Neural cell (in vitro differentiated cells): ENCODE measurements around the gene SLC30A9. TPM values are rescaled to one million over a fixed set of nuclear protein-coding genes. Genes with fewer than 3 reads are reported as not detected.

Experiments used
- H2AFZ ChIP-seq: fragments of 200-600, 300-800 bp; sonication (generic), shearing (Covaris generic); 2 replicates; pipeline ENCODE4 v1.6.0; 2014; ENCODE audit warnings: low read depth, mild to moderate bottlenecking, antibody characterized with exemption, low read length, moderate library complexity
- H3F3A ChIP-seq: fragments of 200-600 bp; shearing (Covaris generic); 2 replicates; pipeline ENCODE4 v1.6.1; 2016; ENCODE audit warnings: mild to moderate bottlenecking, moderate library complexity, mixed read lengths, antibody characterized with exemption, low read length; ENCODE audit not compliant: insufficient read depth, poor library complexity, severe bottlenecking
- H3K27ac ChIP-seq: fragments of 200-600, 300-800 bp; sonication (generic), shearing (Covaris generic); 2 replicates; pipeline ENCODE4 v1.5.1; 2014; ENCODE audit warnings: mild to moderate bottlenecking, low read length, moderate library complexity
- H3K27me3 ChIP-seq: fragments of 300-800, 200-600 bp; sonication (generic), shearing (Covaris generic); 2 replicates; pipeline ENCODE4 v1.6.0; 2014; ENCODE audit warnings: mild to moderate bottlenecking, low read depth, low read length, moderate library complexity; ENCODE audit not compliant: insufficient read depth
- H3K36me3 ChIP-seq: fragments of 300-800, 200-600 bp; sonication (generic), shearing (Covaris generic); 2 replicates; pipeline ENCODE4 v1.5.1; 2014; ENCODE audit warnings: mild to moderate bottlenecking, antibody characterized with exemption, low read length, moderate library complexity; ENCODE audit not compliant: insufficient read depth
- H3K4me2 ChIP-seq: fragments of 300-800, 200-600 bp; sonication (generic), shearing (Covaris generic); 2 replicates; pipeline ENCODE4 v1.6.0; 2014; ENCODE audit warnings: mild to moderate bottlenecking, low read length
- H3K4me3 ChIP-seq: fragments of 300-800, 200-600 bp; sonication (generic), shearing (Covaris generic); 2 replicates; pipeline ENCODE4 v1.5.1; 2014; ENCODE audit warnings: mild to moderate bottlenecking, low read length, moderate library complexity
- H3K79me2 ChIP-seq: fragments of 200-600 bp; shearing (Covaris generic); replicated peaks from 2 replicates; pipeline ENCODE4 v1.6.0; 2014; ENCODE audit warnings: mild to moderate bottlenecking, low read length, moderate library complexity; ENCODE audit not compliant: insufficient read depth
- H3K9ac ChIP-seq: fragments of 300-800, 200-600 bp; sonication (generic), shearing (Covaris generic); 2 replicates; pipeline ENCODE4 v1.6.1; 2016; ENCODE audit warnings: mild to moderate bottlenecking, low read length, mixed read lengths
- H3K9me2 ChIP-seq: fragments of 200-600 bp; shearing (Covaris generic); 2 replicates; pipeline ENCODE4 v1.6.1; 2016; ENCODE audit warnings: mild to moderate bottlenecking, low read length, mixed read lengths; ENCODE audit not compliant: insufficient read depth
- H3K9me3 ChIP-seq: fragments of 200-600, 300-800 bp; sonication (generic), shearing (Covaris generic); 2 replicates; pipeline ENCODE4 v1.6.1; 2016; ENCODE audit warnings: mild to moderate bottlenecking, mixed run types, low read length, moderate library complexity, mixed read lengths
- H4K20me1 ChIP-seq: fragments of 200-600 bp; shearing (Covaris generic); 2 replicates; pipeline ENCODE4 v1.6.1; 2016; ENCODE audit warnings: mild to moderate bottlenecking, mixed run types; ENCODE audit not compliant: insufficient read depth
- CTCF ChIP-seq: fragments of 450-650 bp; IDR thresholded peaks from 2 replicates; pipeline ENCODE4 v1.5.1; 2014; ENCODE audit warnings: antibody characterized with exemption, mild to moderate bottlenecking, moderate library complexity; ENCODE audit not compliant: poor library complexity, severe bottlenecking
- EP300 ChIP-seq: fragments of 450-650 bp; conservative IDR thresholded peaks from 2 replicates; pipeline ENCODE4 v1.6.1; 2014; ENCODE audit warnings: antibody characterized with exemption, mild to moderate bottlenecking, moderate library complexity; ENCODE audit not compliant: poor library complexity, severe bottlenecking
- EZH2 ChIP-seq: fragments of 200-600, 300-800 bp; shearing (Covaris generic), sonication (generic); IDR thresholded peaks from 2 replicates; pipeline ENCODE4 v1.6.1; 2014; ENCODE audit warnings: antibody characterized with exemption, low read length, borderline replicate concordance, mild to moderate bottlenecking; ENCODE audit not compliant: insufficient read depth, poor library complexity, severe bottlenecking
- MXI1 ChIP-seq: fragments of 450-650 bp; conservative IDR thresholded peaks from 2 replicates; pipeline ENCODE4 v1.6.1; 2014; ENCODE audit warnings: antibody characterized with exemption, mild to moderate bottlenecking; ENCODE audit not compliant: poor library complexity, severe bottlenecking
- POLR2AphosphoS5 ChIP-seq: IDR thresholded peaks from 2 replicates; pipeline ENCODE4 v1.6.1; 2012
- RAD21 ChIP-seq: fragments of 450-650 bp; conservative IDR thresholded peaks from 2 replicates; pipeline ENCODE4 v1.6.1; 2014; ENCODE audit warnings: antibody characterized with exemption, mild to moderate bottlenecking, moderate library complexity
- REST ChIP-seq: IDR thresholded peaks from 2 replicates; pipeline ENCODE4 v1.6.1; 2012; ENCODE audit warnings: borderline replicate concordance
- SMC3 ChIP-seq: fragments of 450-650 bp; conservative IDR thresholded peaks from 2 replicates; pipeline ENCODE4 v1.6.1; 2014; ENCODE audit warnings: antibody characterized with exemption, mild to moderate bottlenecking, moderate library complexity; ENCODE audit not compliant: poor library complexity
- TAF1 ChIP-seq: IDR thresholded peaks from 2 replicates; pipeline ENCODE4 v1.6.1; 2012; ENCODE audit warnings: low read depth
- polyA plus RNA-seq: library from polyadenylated mRNA; depleted of rRNA; stranded (reverse); fragments of >200 nt; gene quantifications from 2 replicates; pipeline ENCODE4 v1.2.3, GENCODE V29; 2014

The SLC30A9 gene
- polyA plus RNA-seq, 1 donor from 2014 or later = 109 TPM

- Histone ChIP-seq H3K4me2 (no peak overlapping the region), H3F3A (no peaks in the 10 kb centered on the region), H4K20me1 (no peaks in the 10 kb centered on the region), H3K27ac (no peak overlapping the region), H3K27me3 (no peaks in the 10 kb centered on the region), H3K9ac (no peak overlapping the region), H3K79me2 (peaks cover 5% of the 10 kb centered on the region), H3K9me2 (no peaks in the 10 kb centered on the region), H3K4me3 (no peak overlapping the region), H3K9me3 (no peaks in the 10 kb centered on the region), H2AFZ (no peak overlapping the region), H3K36me3 (peaks cover 5% of the 10 kb centered on the region)
- TF ChIP-seq SMC3 = no peak
- no peak for TF ChIP-seq REST
- no peak for TF ChIP-seq MXI1
- TF ChIP-seq RAD21 = no peak
- TF ChIP-seq TAF1 = no peak
- TF ChIP-seq POLR2AphosphoS5 = no peak
- no peak for TF ChIP-seq EZH2
- TF ChIP-seq EP300 = no peak
- no peak for TF ChIP-seq CTCF
These were observed 46.8 kb upstream of the SLC30A9 start for GRCh38 chr4:41943506-41943905.

- no peak overlapping the region for H3K9ac ChIP-seq
- no peaks in the 10 kb centered on the region for H3K9me2 ChIP-seq
- H3K9me3 ChIP-seq = no peaks in the 10 kb centered on the region
- no peaks in the 10 kb centered on the region for H3K27me3 ChIP-seq
- H3F3A ChIP-seq = no peaks in the 10 kb centered on the region
- H3K79me2 ChIP-seq = peaks cover 5% of the 10 kb centered on the region
- H3K27ac ChIP-seq = no peak overlapping the region
- H4K20me1 ChIP-seq = no peaks in the 10 kb centered on the region
- no peak overlapping the region for H3K4me2 ChIP-seq
- H2AFZ ChIP-seq = no peak overlapping the region
- no peak overlapping the region for H3K4me3 ChIP-seq
- TF ChIP-seq SMC3 = no peak
- TF ChIP-seq MXI1 = no peak
- no peak for TF ChIP-seq EP300
- TF ChIP-seq REST = no peak
- H3K36me3 ChIP-seq = peaks cover 5% of the 10 kb centered on the region
These were observed 46.2 kb upstream of the SLC30A9 start for GRCh38 chr4:41944089-41944488.
